GM19025 (cell line): ENCODE measurements around the gene IRGQ.
"Not testable (repeated sequence)": the region's sequence is repeated elsewhere in the genome, so short reads cannot be mapped to it uniquely, and the experiment has no call there.

Experiments used
- ATAC-seq: cut with Tn5 transposase; IDR thresholded peaks from one replicate; pipeline ENCODE4 v1.9.1; 2021; ENCODE audit warnings: mild to moderate bottlenecking, low read depth, moderate library complexity; ENCODE audit not compliant: unreplicated experiment

IRGQ gene

GRCh38 chr19:43599635-43600295 is 3.8 kb upstream of the IRGQ start:
- no peak for ATAC-seq

DNA sequence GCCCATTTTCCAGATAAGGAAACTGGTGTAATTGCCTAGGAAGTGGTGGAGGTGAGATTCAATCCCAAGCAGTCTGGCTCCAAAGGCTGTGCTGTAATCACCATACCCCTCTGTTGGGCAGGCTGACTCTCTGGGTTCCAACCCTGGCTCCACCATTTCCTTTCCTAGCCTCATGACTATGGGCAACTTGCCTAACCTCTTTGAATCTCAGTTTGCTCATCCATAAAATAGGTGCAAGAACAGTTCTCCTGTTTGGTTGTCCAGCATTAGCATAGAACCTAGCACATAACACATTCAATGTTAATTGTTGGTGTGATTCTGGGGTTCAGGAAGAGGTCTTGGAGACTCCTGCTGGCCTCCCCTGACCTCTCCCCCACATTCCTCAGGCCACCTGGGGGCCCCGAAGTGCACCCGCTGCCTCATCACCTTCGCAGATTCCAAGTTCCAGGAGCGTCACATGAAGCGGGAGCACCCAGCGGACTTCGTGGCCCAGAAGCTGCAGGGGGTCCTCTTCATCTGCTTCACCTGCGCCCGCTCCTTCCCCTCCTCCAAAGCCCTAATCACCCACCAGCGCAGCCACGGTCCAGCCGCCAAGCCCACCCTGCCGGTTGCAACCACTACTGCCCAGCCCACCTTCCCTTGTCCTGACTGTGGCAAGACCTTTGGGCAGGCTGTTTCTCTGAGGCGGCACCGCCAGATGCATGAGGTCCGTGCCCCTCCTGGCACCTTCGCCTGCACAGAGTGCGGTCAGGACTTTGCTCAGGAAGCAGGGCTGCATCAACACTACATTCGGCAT is 2.7 kb upstream of the IRGQ start:
- no peak for ATAC-seq

- no peak for ATAC-seq
These were observed 1.9 kb upstream of the IRGQ start for GRCh38 chr19:43597876-43598275.

DNA sequence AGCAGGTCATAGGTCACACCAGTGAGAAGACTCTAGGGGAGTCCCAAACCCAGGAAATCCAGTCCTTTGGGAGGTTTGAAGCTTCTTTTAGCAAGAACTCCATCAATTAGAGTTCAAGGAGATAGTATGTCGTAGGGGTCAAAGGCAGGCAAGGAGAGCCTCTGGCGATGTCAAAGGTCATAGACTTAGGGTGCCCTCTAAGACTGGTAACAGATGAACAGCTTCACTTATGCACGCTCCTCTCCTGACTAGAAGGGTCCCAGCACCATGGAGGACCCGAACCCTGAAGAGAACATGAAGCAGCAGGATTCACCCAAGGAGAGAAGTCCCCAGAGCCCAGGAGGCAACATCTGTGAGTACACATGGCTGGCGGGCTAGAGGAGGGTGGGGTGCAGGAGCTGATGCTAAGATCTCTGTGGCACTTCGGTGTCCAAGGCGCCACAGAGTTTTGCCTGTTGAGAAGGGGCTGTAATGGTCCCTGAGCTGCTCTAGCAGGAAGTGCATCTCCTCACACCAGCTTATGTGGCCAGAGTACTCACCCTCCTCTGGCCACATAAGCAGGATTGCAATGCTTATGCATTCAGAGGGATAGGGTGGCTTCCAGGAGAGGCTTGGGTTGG is 1.0 kb upstream of the IRGQ start:
- no peak for ATAC-seq

- peak; percentile 8 for ATAC-seq
These were observed 332 bp downstream of the IRGQ start for GRCh38 chr19:43595605-43595998.

DNA sequence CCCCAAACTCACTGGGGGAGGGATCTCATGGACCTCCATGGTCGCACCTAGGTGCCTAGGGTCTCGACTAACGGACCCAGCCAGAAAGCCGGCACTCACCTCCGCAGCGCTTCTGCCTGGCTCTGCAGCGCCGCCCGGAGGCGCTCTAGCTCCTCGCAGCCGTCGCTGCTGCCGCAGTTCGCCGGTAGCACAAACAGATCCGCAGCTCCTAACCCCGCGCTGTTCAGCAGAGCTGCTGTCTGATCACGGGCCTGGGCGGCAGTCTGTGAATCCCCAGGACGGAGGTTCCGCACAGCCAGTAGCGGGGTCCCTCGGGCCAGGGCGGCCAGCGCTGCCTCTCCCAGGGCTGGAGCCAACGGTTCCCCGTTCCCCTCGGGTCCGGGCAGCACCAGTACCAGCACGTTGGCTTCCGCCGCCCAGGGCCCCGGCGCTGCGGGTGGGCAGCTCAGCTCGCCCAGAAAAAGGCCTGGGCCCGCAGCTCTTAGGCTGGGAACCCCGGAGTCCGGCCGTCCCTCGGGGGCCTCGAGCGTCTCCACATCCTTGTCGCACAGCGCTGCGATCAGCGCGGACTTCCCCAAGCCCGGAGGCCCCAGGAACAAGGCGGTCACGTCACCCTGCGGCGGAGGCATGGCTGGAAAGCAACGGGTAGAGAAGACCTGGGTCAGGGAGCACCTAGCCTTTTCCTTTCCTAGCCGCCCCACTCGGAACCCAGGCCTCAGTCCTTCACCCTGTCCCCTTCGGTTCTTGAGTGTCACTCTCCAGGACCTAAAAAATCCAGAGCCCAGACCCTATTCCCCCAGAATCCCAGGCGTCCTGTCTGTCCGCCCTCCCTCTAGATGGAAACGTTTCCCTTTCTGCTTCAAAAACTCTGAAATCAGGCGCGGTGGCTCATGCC is 977 bp downstream of the IRGQ start:
- no peak for ATAC-seq

DNA sequence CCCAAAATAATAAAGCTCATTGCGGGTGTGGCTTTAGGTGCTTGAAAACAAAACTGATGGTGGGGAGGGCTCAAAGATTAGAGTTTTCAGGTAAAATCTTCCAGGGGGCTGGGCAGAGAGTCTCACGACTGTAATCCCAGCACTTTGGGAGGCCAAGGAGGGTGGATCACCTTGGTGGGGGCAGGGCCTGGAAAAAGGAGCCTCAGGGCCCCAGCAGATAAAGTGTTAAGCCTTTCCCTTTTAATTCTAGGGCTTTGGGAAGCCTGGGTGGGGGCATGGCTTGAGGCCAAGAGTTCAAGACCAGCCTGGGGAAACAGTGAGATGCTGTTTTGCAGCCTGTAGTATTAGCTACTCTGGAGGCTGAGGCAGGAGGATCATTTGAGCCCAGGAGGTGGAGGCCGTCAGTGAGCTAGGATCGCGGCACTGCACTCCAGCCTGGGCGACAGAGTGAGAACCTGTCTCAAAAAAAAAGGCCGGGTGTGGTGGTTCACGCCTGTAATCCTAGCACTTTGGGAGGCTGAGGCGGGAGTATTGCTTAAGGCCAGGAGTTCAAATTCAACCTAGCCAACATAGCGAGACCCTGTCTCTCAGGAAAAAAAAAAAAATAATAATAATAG is 1.7 kb downstream of the IRGQ start:
- ATAC-seq: no peak

DNA sequence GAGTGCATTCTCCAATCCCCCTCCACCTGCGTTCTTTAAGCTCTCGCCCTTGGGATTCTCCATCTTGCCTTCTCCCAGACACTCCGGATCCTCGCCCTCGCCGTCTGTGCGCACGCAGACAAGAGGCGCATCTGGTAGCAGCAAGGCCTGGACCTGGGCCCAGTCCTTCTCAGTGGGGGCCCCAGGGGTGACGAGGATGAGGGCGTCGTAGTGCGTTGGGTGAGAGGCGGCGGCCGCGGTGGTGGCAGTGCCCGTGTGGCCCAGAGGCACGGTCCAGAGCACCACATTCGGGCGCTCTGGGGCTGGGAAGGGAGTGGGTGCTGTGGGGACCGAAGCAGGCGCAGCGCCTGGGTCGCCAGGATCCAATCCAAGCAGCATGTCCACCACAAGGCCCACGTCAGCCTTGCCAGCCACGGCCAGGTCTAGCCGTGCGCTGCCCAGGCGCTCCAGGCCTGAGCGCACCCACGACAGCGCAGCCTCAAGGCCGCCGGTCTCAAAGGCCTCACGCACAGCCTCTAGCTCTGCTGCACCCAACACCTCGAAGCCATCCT is 3.1 kb downstream of the IRGQ start:
- ATAC-seq: no peak

- ATAC-seq: no peak
These were observed 3.8 kb downstream of the IRGQ start for GRCh38 chr19:43591904-43592772.

DNA sequence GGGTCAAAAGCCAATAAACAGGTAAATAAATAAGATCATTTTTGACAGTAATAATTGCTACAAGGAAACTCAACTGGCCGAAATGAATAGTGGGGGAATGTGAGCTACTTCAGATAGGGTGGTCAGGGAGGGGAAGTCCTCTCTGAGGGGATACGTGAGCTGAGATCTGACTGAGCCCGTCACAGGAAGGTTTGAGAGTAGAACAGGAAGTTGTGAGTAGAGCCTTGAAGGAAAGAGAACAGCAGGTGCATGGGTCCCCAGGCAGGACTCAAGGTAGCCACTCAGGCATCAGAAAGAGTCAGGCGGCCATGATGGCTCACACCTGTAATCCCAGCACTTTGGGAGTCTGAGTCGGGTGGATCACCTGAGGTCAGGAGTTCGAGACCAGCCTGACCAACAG is 6.3 kb downstream of the IRGQ start:
- ATAC-seq: no peak

DNA sequence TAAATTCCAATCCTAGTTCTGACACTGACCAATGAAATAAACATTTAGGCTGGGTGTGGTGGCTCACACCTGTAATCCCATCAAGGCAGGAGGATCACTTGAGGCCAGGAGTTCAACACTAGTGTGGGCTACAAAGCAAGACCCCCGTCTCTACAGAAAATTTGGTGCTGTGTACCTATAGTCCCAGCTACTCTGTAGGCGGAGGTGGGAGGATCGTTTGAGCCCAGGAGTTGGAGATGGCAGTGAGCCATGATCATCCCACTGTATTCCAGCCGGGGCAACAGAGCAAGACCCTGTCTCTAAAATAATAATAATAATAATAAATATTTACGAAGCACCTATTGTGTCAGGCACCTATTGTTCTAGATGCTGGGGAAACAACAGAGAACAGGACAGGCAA is 6.7 kb downstream of the IRGQ start:
- no peak for ATAC-seq

GRCh38 chr19:43587029-43587428 is 8.9 kb downstream of the IRGQ start:
- ATAC-seq: not testable (repeated sequence)

GRCh38 chr19:43586346-43586745 is 9.6 kb downstream of the IRGQ start:
- no peak for ATAC-seq

- no peak for ATAC-seq
These were observed 11.4 kb downstream of the IRGQ start for GRCh38 chr19:43584484-43584883.

DNA sequence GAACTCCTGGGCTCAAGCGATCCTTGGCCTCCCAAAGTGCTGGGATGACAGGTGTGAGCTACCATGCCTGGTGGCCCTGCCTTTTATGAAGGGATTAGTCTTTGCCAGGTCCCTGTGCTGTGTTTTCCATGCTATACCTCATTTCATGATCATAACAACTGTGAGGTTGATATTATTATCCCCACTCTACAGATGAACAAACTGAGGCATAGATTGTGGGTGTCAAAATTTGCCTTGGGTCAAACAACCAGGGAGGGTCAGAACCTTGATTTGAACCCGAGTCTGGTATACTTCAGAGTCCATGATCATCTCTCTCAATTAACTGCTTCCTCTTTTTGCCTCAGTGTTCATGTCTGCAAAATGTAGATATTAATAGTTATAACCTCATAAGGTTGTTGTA is 13.4 kb downstream of the IRGQ start:
- no peak for ATAC-seq

- ATAC-seq: no peak
These were observed 14.5 kb downstream of the IRGQ start for GRCh38 chr19:43581467-43581866.

- ATAC-seq: no peak
These were observed 17.1 kb downstream of the IRGQ start for GRCh38 chr19:43578787-43579186.

DNA sequence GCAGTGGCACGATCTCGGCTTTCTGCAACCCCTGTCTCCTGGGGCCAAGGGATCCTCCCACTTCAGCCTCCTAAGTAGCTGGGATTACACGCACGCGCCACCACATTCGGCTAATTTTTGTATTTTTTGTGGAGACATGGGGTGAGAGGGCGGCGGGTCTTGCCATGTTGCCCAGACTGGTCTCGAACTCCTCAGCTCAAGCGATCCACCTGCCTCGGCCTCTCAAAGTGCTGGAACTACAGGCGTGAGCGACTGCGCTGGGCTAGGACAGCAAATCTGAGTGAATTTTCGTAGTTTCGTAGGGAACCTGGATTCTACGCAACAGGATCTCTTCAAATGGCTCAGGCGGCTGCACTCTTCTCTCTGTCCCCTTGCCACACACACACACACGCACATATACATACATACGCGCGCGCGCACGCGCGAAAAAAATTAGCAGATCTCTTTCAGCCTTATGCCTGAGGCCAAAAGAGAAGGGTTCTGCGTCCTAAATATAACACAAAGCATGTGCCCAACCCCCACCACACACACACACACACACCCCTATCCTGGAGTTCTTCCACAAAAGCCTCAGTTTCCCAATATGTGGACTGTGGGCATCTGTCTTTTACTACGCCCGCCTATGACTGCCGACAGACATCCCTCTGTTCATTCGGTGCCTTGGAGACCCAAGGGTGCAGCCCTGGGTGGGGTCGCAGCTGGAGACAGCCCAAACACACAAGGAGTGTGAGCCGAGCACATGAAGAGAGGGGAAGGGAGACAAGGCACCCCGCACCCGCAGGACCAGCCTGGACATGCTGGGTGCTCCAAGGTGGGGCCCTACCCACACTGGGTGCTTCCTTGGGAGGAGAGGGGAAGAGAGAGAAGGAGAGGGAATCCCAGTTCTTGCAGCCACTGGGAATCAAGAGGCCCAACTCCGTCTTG is 19.7 kb downstream of the IRGQ start:
- ATAC-seq: no peak
